Activated naive CD8-positive, alpha-beta T cell treated with anti-CD3 and anti-CD28 coated beads for 36 hours (primary cell): ENCODE results near the gene PTPRF. TPM values are rescaled to one million over a fixed set of nuclear protein-coding genes. Genes with fewer than 3 reads are reported as not detected.

Experiments
- DNase-seq: peaks from one replicate; pipeline ENCODE4 v3.0.0; 2021
- H3K27ac Mint-ChIP-seq: one replicate; pipeline ENCODE4 v1.8.0; 2022; ENCODE audit warnings: mild to moderate bottlenecking, moderate library complexity, mixed read lengths
- H3K27me3 Mint-ChIP-seq: one replicate; pipeline ENCODE4 v1.8.0; 2022; ENCODE audit warnings: mild to moderate bottlenecking, mixed read lengths
- H3K36me3 Mint-ChIP-seq: one replicate; pipeline ENCODE4 v1.8.0; 2021; ENCODE audit warnings: mild to moderate bottlenecking, mixed read lengths
- H3K4me1 Mint-ChIP-seq: one replicate; pipeline ENCODE4 v1.8.0; 2021; ENCODE audit warnings: mixed read lengths
- H3K4me3 Mint-ChIP-seq: one replicate; pipeline ENCODE4 v1.8.0; 2022; ENCODE audit warnings: mild to moderate bottlenecking, moderate library complexity, mixed read lengths
- H3K9me3 Mint-ChIP-seq: one replicate; pipeline ENCODE4 v1.8.0; 2022; ENCODE audit warnings: mixed read lengths
- total RNA-seq, 2 experiments: library from RNA; stranded (reverse); gene quantifications; one replicate each; pipeline ENCODE4 v1.2.3, GENCODE V29; 2021

Gene PTPRF
- total RNA-seq, 2 experiments from 2014 or later, result 3.1 to 3.6 TPM

DNA sequence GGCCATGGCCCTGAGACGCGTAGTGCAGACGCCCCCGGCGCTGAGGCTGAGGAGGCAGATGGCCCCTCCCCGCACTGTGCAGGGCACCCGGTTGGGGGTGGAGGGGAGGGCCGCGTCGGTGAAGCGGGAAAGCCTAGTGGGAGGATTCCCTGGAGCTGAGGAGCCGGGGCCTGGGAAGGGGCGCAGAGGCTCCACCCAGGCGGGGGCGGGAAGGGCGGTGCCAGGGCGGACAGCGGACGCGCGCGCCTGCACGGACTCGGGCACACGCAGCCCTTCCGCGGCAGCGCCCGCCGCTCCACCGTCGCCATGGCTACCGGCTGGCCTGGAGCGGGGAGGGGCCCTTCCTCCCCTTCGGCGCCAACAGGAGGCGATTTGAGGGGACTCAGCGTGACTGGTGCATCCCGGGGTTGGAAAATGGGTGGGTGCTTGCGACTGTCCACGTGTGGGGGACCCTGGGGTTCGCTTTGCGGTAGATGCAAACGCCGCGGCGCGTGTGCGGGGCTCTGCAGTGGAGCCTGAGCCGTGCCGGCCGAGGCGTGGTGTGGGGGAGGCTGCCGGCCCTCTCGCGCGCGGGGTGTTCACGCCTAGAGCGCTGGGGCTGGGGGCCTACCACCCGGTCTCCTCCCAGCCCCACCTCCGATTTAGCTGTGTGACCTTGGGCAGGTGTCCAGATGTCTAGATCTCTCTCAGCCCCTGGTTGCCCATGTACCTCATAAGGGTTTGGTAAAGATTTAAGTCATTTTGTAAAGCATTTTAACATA, 35.1 kb downstream of the PTPRF start:
- H3K27me3 Mint-ChIP-seq, result peaks cover 10% of the 10 kb centered on the region
- peak; percentile 64 for DNase-seq
- H3K4me3 Mint-ChIP-seq, result peak overlapping the region; percentile 64
- no peaks in the 10 kb centered on the region for H3K36me3 Mint-ChIP-seq
- peaks cover 3% of the 10 kb centered on the region for H3K4me1 Mint-ChIP-seq
- H3K27ac Mint-ChIP-seq, result no peak overlapping the region
- no peaks in the 10 kb centered on the region for H3K9me3 Mint-ChIP-seq

DNA sequence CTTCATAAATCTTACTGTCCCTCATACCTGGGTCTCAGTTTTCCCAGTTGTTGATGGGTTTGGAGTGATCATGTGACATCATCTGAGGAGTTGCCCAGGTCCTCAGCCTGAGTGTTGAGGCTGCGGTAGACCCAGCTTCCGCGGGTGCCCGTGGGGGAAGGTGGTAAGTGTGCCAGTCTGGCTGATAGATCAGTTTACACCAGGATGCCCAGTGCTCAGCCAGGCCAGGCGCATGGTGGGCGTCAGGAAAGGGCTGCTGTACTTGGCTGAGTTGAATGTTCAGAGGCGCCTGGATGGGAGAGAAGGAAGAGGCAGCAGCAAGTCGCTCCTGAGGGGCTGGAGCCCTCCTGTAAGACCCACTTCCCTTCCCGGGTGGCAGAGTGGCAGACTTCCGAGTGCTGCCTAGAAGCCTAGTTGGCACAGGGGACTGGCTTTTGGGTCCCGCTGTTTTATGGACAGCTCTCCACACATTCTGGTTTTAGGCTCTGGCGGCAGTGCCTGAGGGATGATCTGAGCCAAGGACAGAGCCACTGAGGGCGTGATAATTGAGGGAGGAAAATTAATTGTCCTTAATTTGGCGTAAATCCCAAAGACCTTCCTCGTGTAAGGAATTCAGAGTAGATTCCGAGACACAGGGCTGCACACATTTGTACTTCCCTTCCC, 35.8 kb downstream of the PTPRF start:
- Mint-ChIP-seq H3K4me1 (peaks cover 3% of the 10 kb centered on the region), H3K27me3 (peaks cover 10% of the 10 kb centered on the region), H3K4me3 (peak overlapping the region; percentile 64), H3K27ac (no peak overlapping the region), H3K36me3 (no peaks in the 10 kb centered on the region), H3K9me3 (no peaks in the 10 kb centered on the region)
- DNase-seq, result no peak

- no peak overlapping the region for H3K4me3 Mint-ChIP-seq
- DNase-seq, result no peak
- H3K27ac Mint-ChIP-seq, result no peak overlapping the region
- H3K27me3 Mint-ChIP-seq, result peaks cover 10% of the 10 kb centered on the region
- H3K4me1 Mint-ChIP-seq, result peaks cover 3% of the 10 kb centered on the region
- no peaks in the 10 kb centered on the region for H3K9me3 Mint-ChIP-seq
- no peaks in the 10 kb centered on the region for H3K36me3 Mint-ChIP-seq
Observed at GRCh38 chr1:43569175-43569574, 38.5 kb downstream of the PTPRF start.

DNA sequence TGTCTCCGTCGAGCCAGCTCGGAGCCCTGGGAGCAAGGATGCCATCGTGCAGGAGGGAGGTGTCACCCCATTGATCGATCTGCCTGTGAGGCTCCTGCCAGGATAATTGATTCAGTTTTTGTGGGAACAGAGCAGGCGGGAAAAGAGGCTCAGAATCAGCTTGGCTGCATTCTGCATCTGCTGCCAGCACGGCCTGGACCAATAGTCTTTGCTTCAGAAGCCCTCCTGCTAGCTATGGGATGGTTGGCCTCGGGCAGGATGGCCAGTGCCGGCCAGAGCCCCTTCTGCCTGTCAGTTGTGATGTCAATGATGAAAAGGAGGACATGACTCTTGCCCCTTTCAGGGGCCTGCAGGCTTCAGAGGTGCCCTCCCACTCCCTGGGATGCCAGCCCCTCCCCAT, 39.6 kb downstream of the PTPRF start:
- H3K4me1 Mint-ChIP-seq, result peaks cover 3% of the 10 kb centered on the region
- no peak overlapping the region for H3K27ac Mint-ChIP-seq
- no peak for DNase-seq
- no peaks in the 10 kb centered on the region for H3K9me3 Mint-ChIP-seq
- no peak overlapping the region for H3K4me3 Mint-ChIP-seq
- H3K36me3 Mint-ChIP-seq, result no peaks in the 10 kb centered on the region
- peaks cover 10% of the 10 kb centered on the region for H3K27me3 Mint-ChIP-seq

- no peak overlapping the region for H3K4me3 Mint-ChIP-seq
- no peak for DNase-seq
- H3K27me3 Mint-ChIP-seq, result peaks cover 10% of the 10 kb centered on the region
- no peaks in the 10 kb centered on the region for H3K36me3 Mint-ChIP-seq
- H3K9me3 Mint-ChIP-seq, result no peaks in the 10 kb centered on the region
- H3K27ac Mint-ChIP-seq, result no peak overlapping the region
- H3K4me1 Mint-ChIP-seq, result peaks cover 3% of the 10 kb centered on the region
Observed at GRCh38 chr1:43570715-43571114, 40.0 kb downstream of the PTPRF start.

DNA sequence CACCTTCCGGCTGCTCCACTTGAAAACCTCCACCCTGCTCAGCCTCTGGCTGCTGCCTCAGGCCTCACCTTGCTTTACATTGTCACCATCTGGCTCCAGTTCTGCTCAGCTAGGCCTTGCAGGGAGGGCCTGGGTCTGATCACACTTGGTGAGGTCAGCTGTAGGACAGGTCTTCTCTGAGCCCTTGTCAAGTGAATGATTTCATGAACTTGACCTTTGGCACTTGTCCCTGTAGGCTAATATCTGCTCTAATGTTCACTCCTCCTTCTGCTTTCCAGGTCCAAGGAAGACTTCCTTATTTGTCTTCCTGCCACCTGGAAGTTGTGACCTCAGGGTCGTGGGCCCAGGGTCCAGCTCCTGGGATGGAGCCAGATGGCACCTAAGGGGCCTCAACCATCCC, 41.4 kb downstream of the PTPRF start:
- Mint-ChIP-seq H3K4me1 (no peaks in the 10 kb centered on the region), H3K27ac (no peak overlapping the region), H3K9me3 (no peaks in the 10 kb centered on the region), H3K4me3 (no peak overlapping the region), H3K27me3 (no peaks in the 10 kb centered on the region), H3K36me3 (no peaks in the 10 kb centered on the region)
- DNase-seq, result no peak

- Mint-ChIP-seq H3K4me3 (no peak overlapping the region), H3K9me3 (no peaks in the 10 kb centered on the region), H3K4me1 (no peaks in the 10 kb centered on the region), H3K36me3 (no peaks in the 10 kb centered on the region), H3K27me3 (no peaks in the 10 kb centered on the region), H3K27ac (no peak overlapping the region)
- DNase-seq, result no peak
Observed at GRCh38 chr1:43572538-43572937, 41.9 kb downstream of the PTPRF start.

DNA sequence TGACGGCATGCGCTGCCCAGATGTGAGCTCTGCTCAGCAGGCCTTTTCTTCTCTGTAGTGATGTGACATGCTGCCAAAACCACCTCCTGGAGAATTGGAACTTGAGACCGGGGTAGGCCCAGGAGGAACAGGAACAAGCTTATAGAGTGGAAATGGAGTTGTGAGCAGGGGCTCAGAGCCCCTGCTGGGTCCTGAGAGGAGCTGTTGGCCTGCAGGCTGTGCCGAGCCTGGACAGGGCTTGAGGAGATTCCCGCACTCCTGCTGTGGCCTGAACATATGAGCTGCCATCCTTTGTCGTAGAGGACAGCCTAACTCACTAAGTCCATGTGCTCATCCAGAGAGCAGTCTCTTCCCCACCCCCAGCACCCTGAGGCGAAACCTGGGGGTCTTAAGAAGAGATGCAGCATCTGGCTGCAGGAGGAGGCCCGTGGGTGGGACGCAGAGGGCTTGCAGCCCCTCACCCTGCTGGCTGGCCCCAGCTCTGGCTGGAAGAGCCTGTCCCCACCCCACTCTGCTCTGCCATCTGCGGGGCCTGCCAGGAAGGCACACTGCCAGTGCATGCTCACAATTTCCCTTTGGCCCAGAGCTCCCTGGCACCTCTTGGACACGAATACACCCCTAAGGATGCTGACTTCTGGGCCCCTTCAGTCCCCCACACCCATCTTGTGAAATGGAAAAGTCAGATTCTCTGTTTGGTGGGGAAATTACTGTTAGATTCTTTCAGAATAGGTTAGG, 42.5 kb downstream of the PTPRF start:
- Mint-ChIP-seq H3K27me3 (no peaks in the 10 kb centered on the region), H3K9me3 (no peaks in the 10 kb centered on the region), H3K4me1 (no peaks in the 10 kb centered on the region), H3K4me3 (no peak overlapping the region), H3K27ac (no peak overlapping the region), H3K36me3 (no peaks in the 10 kb centered on the region)
- no peak for DNase-seq

GRCh38 chr1:43576521-43576920, 45.8 kb downstream of the PTPRF start:
- H3K9me3 Mint-ChIP-seq, result no peaks in the 10 kb centered on the region
- H3K27me3 Mint-ChIP-seq, result no peaks in the 10 kb centered on the region
- H3K4me1 Mint-ChIP-seq, result no peaks in the 10 kb centered on the region
- DNase-seq, result no peak
- no peaks in the 10 kb centered on the region for H3K36me3 Mint-ChIP-seq
- H3K4me3 Mint-ChIP-seq, result no peak overlapping the region
- no peak overlapping the region for H3K27ac Mint-ChIP-seq

DNA sequence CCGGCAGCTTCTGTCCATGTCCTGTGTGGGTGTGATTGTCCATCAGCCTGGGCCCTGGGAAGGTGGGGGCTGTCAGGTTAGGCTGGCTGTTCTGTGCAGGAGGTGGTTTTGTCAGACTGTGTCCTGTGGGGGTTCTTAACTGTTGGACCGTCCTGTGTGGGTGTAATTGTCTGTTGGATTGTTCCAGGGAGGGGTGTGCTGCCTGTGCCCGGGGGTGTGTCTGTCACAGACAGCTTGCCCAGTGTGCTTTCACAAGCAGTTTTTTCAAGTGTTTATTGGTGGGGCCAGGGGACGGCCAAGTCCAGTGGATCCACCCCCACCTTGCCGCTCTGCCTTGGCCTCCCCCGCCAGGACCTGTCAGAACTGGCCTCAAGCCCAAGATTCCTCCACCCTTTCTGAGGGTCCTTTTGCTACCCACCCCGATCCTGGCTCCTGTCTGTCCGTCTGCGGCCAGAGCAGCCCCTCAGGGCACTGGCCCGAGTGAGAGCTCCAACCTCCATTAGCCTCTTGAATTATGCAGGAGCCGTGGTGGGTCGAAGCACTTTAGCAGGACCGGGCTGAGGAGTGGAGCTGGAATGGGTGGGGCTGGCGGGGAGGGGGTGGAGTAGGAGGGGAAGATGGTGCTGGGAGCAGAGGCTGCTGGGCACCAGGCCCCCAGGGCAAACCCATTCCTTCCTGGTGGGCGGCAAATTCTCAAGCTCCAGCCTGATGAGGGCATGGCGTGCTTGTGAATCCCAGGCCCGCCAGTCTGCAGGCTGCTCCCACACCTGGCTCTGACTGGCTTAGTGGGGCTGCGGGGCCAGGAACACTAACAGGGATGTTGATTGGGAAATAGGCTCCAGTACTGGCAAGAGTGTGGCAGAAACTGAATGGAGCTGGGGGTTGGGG, 47.2 kb downstream of the PTPRF start:
- Mint-ChIP-seq H3K27me3 (no peaks in the 10 kb centered on the region), H3K9me3 (no peaks in the 10 kb centered on the region), H3K27ac (no peak overlapping the region), H3K36me3 (no peaks in the 10 kb centered on the region), H3K4me3 (no peak overlapping the region), H3K4me1 (peaks cover 7% of the 10 kb centered on the region)
- DNase-seq, result no peak

GRCh38 chr1:43580039-43580438, 49.4 kb downstream of the PTPRF start:
- peaks cover 8% of the 10 kb centered on the region for H3K4me1 Mint-ChIP-seq
- no peak overlapping the region for H3K4me3 Mint-ChIP-seq
- no peak overlapping the region for H3K27ac Mint-ChIP-seq
- H3K9me3 Mint-ChIP-seq, result no peaks in the 10 kb centered on the region
- H3K27me3 Mint-ChIP-seq, result no peaks in the 10 kb centered on the region
- H3K36me3 Mint-ChIP-seq, result no peaks in the 10 kb centered on the region
- DNase-seq, result no peak

GRCh38 chr1:43582162-43582566, 51.5 kb downstream of the PTPRF start:
- H3K9me3 Mint-ChIP-seq, result no peaks in the 10 kb centered on the region
- peak overlapping the region; percentile 4 for H3K4me3 Mint-ChIP-seq
- no peaks in the 10 kb centered on the region for H3K36me3 Mint-ChIP-seq
- peaks cover 8% of the 10 kb centered on the region for H3K4me1 Mint-ChIP-seq
- no peaks in the 10 kb centered on the region for H3K27me3 Mint-ChIP-seq
- H3K27ac Mint-ChIP-seq, result peak overlapping the region; percentile 65
- peak; percentile 75 for DNase-seq

DNA sequence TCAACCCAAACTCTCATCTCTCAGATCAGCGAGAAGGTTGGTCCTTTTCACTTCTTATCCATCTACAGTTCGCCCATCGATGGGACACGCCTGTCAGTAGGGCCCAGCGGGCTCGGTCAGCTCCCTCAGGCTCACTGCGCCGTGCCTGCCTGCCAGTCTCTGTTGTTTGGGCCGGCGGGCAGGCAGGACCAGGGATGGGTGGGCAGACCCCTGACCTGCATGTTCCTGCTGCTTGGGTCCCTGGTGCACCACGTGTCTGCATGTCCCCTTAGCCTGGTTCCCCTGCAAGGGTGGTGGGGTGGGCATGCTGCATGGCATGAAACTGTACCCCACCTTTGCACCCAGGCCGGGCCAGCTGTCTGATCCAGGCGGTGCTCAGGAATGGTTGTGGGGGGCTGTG, 52.4 kb downstream of the PTPRF start:
- peak overlapping the region; percentile 7 for H3K27ac Mint-ChIP-seq
- peaks cover 8% of the 10 kb centered on the region for H3K4me1 Mint-ChIP-seq
- H3K27me3 Mint-ChIP-seq, result no peaks in the 10 kb centered on the region

GRCh38 chr1:43584204-43584603, 53.5 kb downstream of the PTPRF start:
- Mint-ChIP-seq H3K4me3 (no peak overlapping the region), H3K4me1 (peaks cover 8% of the 10 kb centered on the region), H3K27me3 (no peaks in the 10 kb centered on the region), H3K36me3 (no peaks in the 10 kb centered on the region), H3K9me3 (no peaks in the 10 kb centered on the region), H3K27ac (no peak overlapping the region)
- no peak for DNase-seq

More for the DNA sequence above, 52.4 kb downstream of the PTPRF start:
- no peak for DNase-seq
- no peaks in the 10 kb centered on the region for H3K36me3 Mint-ChIP-seq
- H3K4me3 Mint-ChIP-seq, result no peak overlapping the region
- H3K9me3 Mint-ChIP-seq, result no peaks in the 10 kb centered on the region

GRCh38 chr1:43585557-43585956, 54.9 kb downstream of the PTPRF start:
- Mint-ChIP-seq H3K27me3 (no peaks in the 10 kb centered on the region), H3K9me3 (no peaks in the 10 kb centered on the region), H3K4me3 (no peak overlapping the region), H3K4me1 (peaks cover 8% of the 10 kb centered on the region), H3K36me3 (no peaks in the 10 kb centered on the region), H3K27ac (no peak overlapping the region)
- no peak for DNase-seq
